Transverse colon (tissue), 4 donors: ENCODE results near the gene ARHGAP22. TPM values are rescaled to one million over a fixed set of nuclear protein-coding genes. Genes with fewer than 3 reads are reported as not detected.

Source experiments
- DNase-seq: peaks from one replicate; pipeline ENCODE4 v3.0.0-alpha.2; 2019
- H3K27ac ChIP-seq, 4 donors: fragments of 200-600 bp; sonication (generic); 2 replicates each; pipeline ENCODE4 v1.5.1; 2016 to 2018; ENCODE audit warnings: inconsistent platforms in 4 of 4
- H3K27me3 ChIP-seq: fragments of 200-600 bp; sonication (generic); 2 replicates; pipeline ENCODE4 v1.5.1; 2017; ENCODE audit warnings: inconsistent platforms
- H3K36me3 ChIP-seq, 4 donors: fragments of 200-600 bp; sonication (generic); 2 replicates each; pipeline ENCODE4 v1.5.1; 2017 to 2019; ENCODE audit warnings: inconsistent platforms in 4 of 4
- H3K4me1 ChIP-seq, 4 donors: fragments of 200-600 bp; sonication (generic); 2 replicates each; pipeline ENCODE4 v1.5.1; 2017 to 2020; ENCODE audit warnings: inconsistent platforms in 4 of 4
- H3K4me3 ChIP-seq, 4 donors: fragments of 200-600 bp; sonication (generic); 1 replicate in 1 of 4; 2 replicates in 3 of 4; pipeline versions ENCODE4 v1.5.1 to v1.6.1; 2017 to 2019; ENCODE audit warnings: inconsistent platforms in 4 of 4
- H3K9me3 ChIP-seq, 2 donors: fragments of 200-600 bp; sonication (generic); 2 replicates each; pipeline ENCODE4 v1.5.1; 2017 to 2019; ENCODE audit warnings: inconsistent platforms in 2 of 2
- EP300 ChIP-seq: sonication (generic); formaldehyde crosslinking; IDR thresholded peaks from one replicate; pipeline ENCODE4 v1.6.1; 2017; ENCODE audit warnings: antibody characterized with exemption, low read depth
- POLR2A ChIP-seq: fragments of 450-650 bp; IDR thresholded peaks from one replicate; pipeline ENCODE4 v1.6.1; 2016; ENCODE audit warnings: antibody characterized with exemption, mild to moderate bottlenecking, moderate library complexity
- POLR2AphosphoS5 ChIP-seq, 3 donors: sonication (generic); formaldehyde crosslinking; IDR thresholded peaks; one replicate each; pipeline ENCODE4 v1.6.1; 2016; ENCODE audit warnings: antibody characterized with exemption in 3 of 3
- WGBS, 2 donors: methylation state at CpG; one replicate each; pipeline ENCODE4 v1.1.5; 2018; ENCODE audit warnings: low coverage in 1 of 2; 5-methylcytosine and 5-hydroxymethylcytosine counted together
- in situ Hi-C, 4 donors: fragments of 200-750 bp; cut with MboI; loops; one replicate each; pipeline versions ENCODE4 v1.15.0 to v1.15.1; 2017; ENCODE audit warnings: low sequenced_read_pairs in 3 of 4, low pct_ligation_motif_present in 1 of 4, low pct_unique_long_range_greater_than_20kb in 1 of 4
- intact Hi-C: fragments of 100-400 bp; cut with DNase I; formaldehyde crosslinking; loops from one replicate; pipeline ENCODE4 v1.15.1; 2023; ENCODE audit warnings: low total_unique reads
- total RNA-seq, 4 donors: library from RNA; depleted of rRNA; stranded (reverse); fragments of >200 nt; gene quantifications; one replicate each; pipeline ENCODE4 v1.1.0, GENCODE V29; 2016
- TF ChIP-seq, protein P1 (sequence below), 5 experiments: fragments of 200-600 bp in 3 of 5; fragments of 450-650 bp in 2 of 5; sonication (generic) in 3 of 5; IDR thresholded peaks; 1 replicate in 2 of 5; 2 replicates in 3 of 5; pipeline ENCODE4 v1.5.1; 2016 to 2017; ENCODE audit warnings: antibody characterized with exemption in 5 of 5, inconsistent platforms in 3 of 5, mild to moderate bottlenecking in 2 of 5, moderate library complexity in 1 of 5

Gene ARHGAP22
- total RNA-seq, 4 donors from 2014 or later = 1.4 to 3.4 (median 1.7) TPM; not detected in 1

DNA sequence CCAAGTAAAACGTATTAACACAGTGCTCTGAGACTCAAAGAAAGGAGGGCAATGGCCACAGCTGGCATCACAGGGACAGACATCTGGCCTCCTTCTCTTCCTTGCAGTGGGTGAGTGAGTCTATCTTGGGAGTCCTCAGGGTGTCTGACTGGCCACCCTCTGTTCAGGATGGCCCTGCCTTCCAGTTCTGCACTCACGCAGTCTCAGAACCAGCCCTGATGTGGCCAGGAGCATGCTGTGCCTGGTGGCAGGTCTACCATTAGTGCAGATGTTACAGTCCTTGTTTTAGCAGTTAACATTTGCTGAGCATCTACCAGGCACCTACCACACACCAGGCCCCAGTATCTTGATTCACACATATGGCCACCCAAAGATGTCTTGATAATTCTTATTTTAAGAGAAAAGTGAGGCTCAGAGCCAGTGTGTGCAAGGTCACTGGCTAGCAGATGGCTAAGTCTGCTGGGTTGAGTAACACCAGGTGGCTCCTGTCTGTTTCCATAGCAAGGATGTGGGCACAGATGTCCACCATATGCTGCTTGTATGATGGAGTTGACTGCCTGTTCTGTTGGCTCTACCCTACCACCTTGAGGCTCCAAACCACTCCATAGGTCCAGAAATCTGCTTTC, 23.2 kb upstream of the ARHGAP22 start:
- intact Hi-C loops = no loop called here
- Histone ChIP-seq H3K27me3 (no peaks in the 10 kb centered on the region), H3K4me3 (no peak overlapping the region), H3K27ac (no peak overlapping the region), H3K4me1 (peaks cover 0 to 4% (median 0%) of the 10 kb centered on the region in 4 donors), H3K9me3 (no peaks in the 10 kb centered on the region), H3K36me3 (no peaks in the 10 kb centered on the region)
- TF ChIP-seq POLR2A (no peak), EP300 (no peak), POLR2AphosphoS5 (IDR thresholded peaks at IDR 0.05) (no peak)
- TF ChIP-seq, protein P1, sequence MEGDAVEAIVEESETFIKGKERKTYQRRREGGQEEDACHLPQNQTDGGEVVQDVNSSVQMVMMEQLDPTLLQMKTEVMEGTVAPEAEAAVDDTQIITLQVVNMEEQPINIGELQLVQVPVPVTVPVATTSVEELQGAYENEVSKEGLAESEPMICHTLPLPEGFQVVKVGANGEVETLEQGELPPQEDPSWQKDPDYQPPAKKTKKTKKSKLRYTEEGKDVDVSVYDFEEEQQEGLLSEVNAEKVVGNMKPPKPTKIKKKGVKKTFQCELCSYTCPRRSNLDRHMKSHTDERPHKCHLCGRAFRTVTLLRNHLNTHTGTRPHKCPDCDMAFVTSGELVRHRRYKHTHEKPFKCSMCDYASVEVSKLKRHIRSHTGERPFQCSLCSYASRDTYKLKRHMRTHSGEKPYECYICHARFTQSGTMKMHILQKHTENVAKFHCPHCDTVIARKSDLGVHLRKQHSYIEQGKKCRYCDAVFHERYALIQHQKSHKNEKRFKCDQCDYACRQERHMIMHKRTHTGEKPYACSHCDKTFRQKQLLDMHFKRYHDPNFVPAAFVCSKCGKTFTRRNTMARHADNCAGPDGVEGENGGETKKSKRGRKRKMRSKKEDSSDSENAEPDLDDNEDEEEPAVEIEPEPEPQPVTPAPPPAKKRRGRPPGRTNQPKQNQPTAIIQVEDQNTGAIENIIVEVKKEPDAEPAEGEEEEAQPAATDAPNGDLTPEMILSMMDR (IDR thresholded peaks at IDR 0.05) = no peak
- DNase-seq = no peak
- 60 to 96% methylated on average over 2 of the region's 2 CpGs for WGBS, 2 donors
- in situ Hi-C loops = loop anchor here in 1 of 4 donors (25.0 kb wide), 1 partner anchor 266 kb away; no protein-coding TSS in a partner anchor

DNA sequence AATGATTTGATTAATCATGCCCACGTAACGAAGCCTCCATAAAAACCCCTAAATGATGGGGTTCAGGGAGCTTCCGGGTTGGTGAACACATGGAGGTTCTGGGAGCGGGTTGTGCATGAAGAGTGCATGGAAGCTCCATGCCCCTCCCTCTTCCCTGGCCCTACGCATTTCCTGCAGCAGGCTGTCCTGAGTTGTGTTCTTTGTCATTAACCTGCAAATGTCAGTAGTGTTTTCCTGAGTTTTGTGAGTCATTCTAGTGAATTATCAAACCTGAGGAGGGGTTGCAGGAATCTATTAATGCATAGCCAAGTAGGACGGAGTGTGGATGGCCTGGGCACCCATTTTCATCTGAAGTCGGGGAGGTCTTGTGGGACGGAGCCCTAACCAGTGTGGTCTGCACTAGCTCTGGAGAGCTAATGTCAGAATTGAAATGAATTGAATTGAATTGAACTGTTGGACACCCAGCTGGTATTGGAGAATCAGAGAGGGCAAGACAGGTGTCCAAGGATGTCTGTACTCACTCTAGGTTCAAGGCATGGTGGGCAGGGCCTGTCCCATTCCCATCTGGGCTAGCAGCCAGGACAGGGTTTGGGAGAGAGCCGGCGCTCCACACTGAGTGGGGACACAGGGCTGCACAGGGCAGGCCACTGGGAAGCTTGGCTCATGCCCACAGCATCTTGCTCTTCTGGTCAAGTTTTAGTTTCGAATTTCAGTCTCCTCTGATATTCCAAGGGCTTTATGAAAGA, 22.3 kb upstream of the ARHGAP22 start:
- Histone ChIP-seq H3K36me3 (no peaks in the 10 kb centered on the region), H3K4me3 (no peak overlapping the region), H3K27ac (no peak overlapping the region), H3K27me3 (no peaks in the 10 kb centered on the region), H3K9me3 (no peaks in the 10 kb centered on the region), H3K4me1 (no peaks in the 10 kb centered on the region)
- no peak for DNase-seq
- intact Hi-C loops = no loop called here
- TF ChIP-seq POLR2A = no peak
- TF ChIP-seq POLR2AphosphoS5 (IDR thresholded peaks at IDR 0.05) = no peak
- TF ChIP-seq, protein P1 (IDR thresholded peaks at IDR 0.05) = no peak
- TF ChIP-seq EP300 = no peak
- in situ Hi-C loops = loop anchor here in 1 of 4 donors (25.0 kb wide), 1 partner anchor 265 kb away; no protein-coding TSS in a partner anchor
- WGBS, 2 donors = 91% methylated on average over 4 to 11 of the region's 11 CpGs

- H3K9me3 ChIP-seq = no peaks in the 10 kb centered on the region
- no peaks in the 10 kb centered on the region for H3K36me3 ChIP-seq
- in situ Hi-C loops = loop anchor here in 1 of 4 donors (25.0 kb wide), 1 partner anchor 264 kb away; no protein-coding TSS in a partner anchor
- intact Hi-C loops = no loop called here
- TF ChIP-seq POLR2AphosphoS5 (IDR thresholded peaks at IDR 0.05) = no peak
- H3K27ac ChIP-seq = no peak overlapping the region
- DNase-seq = no peak
- 82 to 100% methylated on average over 3 to 4 of the region's 4 CpGs for WGBS, 2 donors
- H3K27me3 ChIP-seq = no peaks in the 10 kb centered on the region
- no peak overlapping the region for H3K4me3 ChIP-seq
- H3K4me1 ChIP-seq = no peaks in the 10 kb centered on the region
These were observed 21.6 kb upstream of the ARHGAP22 start for GRCh38 chr10:48626447-48626846.

GRCh38 chr10:48625826-48626134, 20.9 kb upstream of the ARHGAP22 start:
- intact Hi-C loops (no loop called here), in situ Hi-C loops (loop anchor here in 1 of 4 donors (25.0 kb wide), 1 partner anchor 263 kb away; no protein-coding TSS in a partner anchor)
- Histone ChIP-seq H3K27ac (no peak overlapping the region), H3K27me3 (no peaks in the 10 kb centered on the region), H3K9me3 (no peaks in the 10 kb centered on the region), H3K4me1 (no peaks in the 10 kb centered on the region), H3K36me3 (no peaks in the 10 kb centered on the region), H3K4me3 (no peak overlapping the region)
- 86% methylated on average over 1 of the region's 1 CpG; no CpG with 5 or more reads in 1 of the 2 donors for WGBS, 2 donors
- DNase-seq = no peak
- no peak for TF ChIP-seq EP300
- no peak for TF ChIP-seq POLR2A
- TF ChIP-seq, protein P1 (IDR thresholded peaks at IDR 0.05) = no peak
- TF ChIP-seq POLR2AphosphoS5 (IDR thresholded peaks at IDR 0.05) = no peak
